ENCODE data around the gene PTPRD.

- no peak for TF ChIP-seq CTCF (IDR thresholded peaks at IDR 0.05; ENCODE audit: low read depth, low read length, poor library complexity, severe bottlenecking)
- no peak for TF ChIP-seq EZH2phosphoT487 (IDR thresholded peaks at IDR 0.05; ENCODE audit: borderline replicate concordance, low read length)
Measured at GRCh38 chr9:9552665-9553064, 1060.1 kb downstream of the PTPRD start.

Data from DOHH2 (cell line).